Measurements from ENCODE around the gene INTS1.

DNA sequence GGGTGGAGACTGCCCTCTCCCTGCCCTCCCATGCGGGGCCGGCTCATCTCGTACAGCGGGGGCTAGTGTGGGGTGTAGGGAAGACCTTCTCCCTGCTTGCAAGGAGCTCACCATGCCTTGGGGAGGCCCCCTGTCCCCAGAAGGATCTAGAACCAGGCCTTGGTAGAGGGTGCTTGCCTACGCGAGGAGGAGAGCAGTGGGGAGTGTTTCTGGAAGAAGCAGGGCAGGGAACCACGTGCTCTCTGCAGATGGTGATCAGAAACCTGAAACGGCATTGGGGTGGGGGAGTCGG, 29.0 kb upstream of the INTS1 start:
- TF ChIP-seq, protein P1, sequence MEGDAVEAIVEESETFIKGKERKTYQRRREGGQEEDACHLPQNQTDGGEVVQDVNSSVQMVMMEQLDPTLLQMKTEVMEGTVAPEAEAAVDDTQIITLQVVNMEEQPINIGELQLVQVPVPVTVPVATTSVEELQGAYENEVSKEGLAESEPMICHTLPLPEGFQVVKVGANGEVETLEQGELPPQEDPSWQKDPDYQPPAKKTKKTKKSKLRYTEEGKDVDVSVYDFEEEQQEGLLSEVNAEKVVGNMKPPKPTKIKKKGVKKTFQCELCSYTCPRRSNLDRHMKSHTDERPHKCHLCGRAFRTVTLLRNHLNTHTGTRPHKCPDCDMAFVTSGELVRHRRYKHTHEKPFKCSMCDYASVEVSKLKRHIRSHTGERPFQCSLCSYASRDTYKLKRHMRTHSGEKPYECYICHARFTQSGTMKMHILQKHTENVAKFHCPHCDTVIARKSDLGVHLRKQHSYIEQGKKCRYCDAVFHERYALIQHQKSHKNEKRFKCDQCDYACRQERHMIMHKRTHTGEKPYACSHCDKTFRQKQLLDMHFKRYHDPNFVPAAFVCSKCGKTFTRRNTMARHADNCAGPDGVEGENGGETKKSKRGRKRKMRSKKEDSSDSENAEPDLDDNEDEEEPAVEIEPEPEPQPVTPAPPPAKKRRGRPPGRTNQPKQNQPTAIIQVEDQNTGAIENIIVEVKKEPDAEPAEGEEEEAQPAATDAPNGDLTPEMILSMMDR (conservative IDR thresholded peaks at IDR 0.05), result no peak
- TF ChIP-seq ZFX (IDR thresholded peaks at IDR 0.05), result no peak

Measured in C4-2B (cell line).